ENCODE data around the gene WBP4.

Gene WBP4

GRCh38 chr13:41017817-41018601, 43.3 kb upstream of the WBP4 start:
- no peak for TF ChIP-seq CTCF (IDR thresholded peaks at IDR 0.05; ENCODE audit: low read depth, low read length)
- no peak for DNase-seq
- Histone ChIP-seq H3K4me3 (ENCODE audit: low read depth, low read length) (no peak overlapping the region), H3K9me3 (ENCODE audit: severe bottlenecking) (no peaks in the 10 kb centered on the region), H3K27me3 (ENCODE audit: insufficient read depth, low read depth, severe bottlenecking) (no peaks in the 10 kb centered on the region), H3K36me3 (no peaks in the 10 kb centered on the region), H3K27ac (no peak overlapping the region)

- Histone ChIP-seq H3K27ac (no peak overlapping the region), H3K4me3 (ENCODE audit: low read depth, low read length) (no peak overlapping the region), H3K9me3 (ENCODE audit: severe bottlenecking) (no peaks in the 10 kb centered on the region), H3K27me3 (ENCODE audit: insufficient read depth, low read depth, severe bottlenecking) (no peaks in the 10 kb centered on the region), H3K36me3 (no peaks in the 10 kb centered on the region)
- DNase-seq: no peak
- no peak for TF ChIP-seq CTCF (IDR thresholded peaks at IDR 0.05; ENCODE audit: low read depth, low read length)
Measured at GRCh38 chr13:41018602-41018948, 42.7 kb upstream of the WBP4 start.

GRCh38 chr13:41019011-41019487, 42.3 kb upstream of the WBP4 start, which contains the start of gene ELF1:
TSS of gene ELF1 (minus strand) at chr13:41019316. CDS start at chr13:40982054, 37,262 bp downstream.
- Histone ChIP-seq H3K27ac (peak within 1 kb of the TSS; percentile 20; the same call in 1 of the 2 replicates), H3K4me3 (ENCODE audit: low read depth, low read length) (no peak within 1 kb of the TSS), H3K36me3 (no peaks in the 10 kb centered on the region), H3K9me3 (ENCODE audit: severe bottlenecking) (no peaks in the 10 kb centered on the region), H3K27me3 (ENCODE audit: insufficient read depth, low read depth, severe bottlenecking) (no peaks in the 10 kb centered on the region)
- no peak for DNase-seq
- no peak for TF ChIP-seq CTCF (IDR thresholded peaks at IDR 0.05; ENCODE audit: low read depth, low read length)

DNA sequence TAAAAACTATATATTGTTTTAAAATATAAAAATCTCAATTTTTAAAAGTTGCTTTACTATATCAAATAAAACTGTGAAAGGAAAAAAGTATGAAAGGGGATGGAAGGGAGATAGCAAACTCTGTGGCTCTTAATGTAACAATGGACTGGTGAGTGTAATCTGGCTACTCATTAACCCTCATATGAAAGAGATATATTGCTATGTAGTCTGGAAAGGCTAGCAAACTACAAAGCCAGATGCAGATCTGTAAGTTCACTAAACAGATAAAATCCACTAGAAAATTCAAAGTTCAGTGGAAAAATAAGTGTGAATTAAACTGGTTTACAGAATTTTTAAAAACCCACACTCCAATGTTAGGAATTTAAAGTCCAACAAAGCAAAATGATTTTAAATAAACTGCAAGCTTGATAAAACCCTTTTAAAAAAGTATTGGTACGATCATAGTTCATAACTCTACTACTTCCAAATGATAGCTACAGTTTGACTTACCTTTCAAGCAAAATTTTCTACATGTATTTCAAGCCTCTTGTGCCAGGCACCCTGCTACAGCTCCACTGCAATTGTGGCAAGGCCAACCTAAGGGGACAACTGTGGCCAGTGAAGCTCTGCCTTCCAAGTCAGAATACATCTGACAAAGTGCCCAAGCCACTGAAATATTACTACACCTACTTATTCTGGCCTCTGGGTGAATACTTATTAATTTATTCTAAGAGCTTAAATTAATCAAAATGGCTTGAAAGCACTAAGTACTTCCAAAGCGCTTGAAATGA, 41.5 kb upstream of the WBP4 start:
- no peak overlapping the region for H3K4me3 ChIP-seq (ENCODE audit: low read depth, low read length)
- DNase-seq: peak; percentile 14
- H3K27ac ChIP-seq: peak overlapping the region; percentile 20; the same call in 1 of the 2 replicates
- H3K27me3 ChIP-seq (ENCODE audit: insufficient read depth, low read depth, severe bottlenecking): no peaks in the 10 kb centered on the region
- TF ChIP-seq CTCF (IDR thresholded peaks at IDR 0.05; ENCODE audit: low read depth, low read length): no peak
- no peaks in the 10 kb centered on the region for H3K9me3 ChIP-seq (ENCODE audit: severe bottlenecking)
- H3K36me3 ChIP-seq: no peaks in the 10 kb centered on the region

- TF ChIP-seq CTCF (IDR thresholded peaks at IDR 0.05; ENCODE audit: low read depth, low read length): no peak
- no peak for DNase-seq
- Histone ChIP-seq H3K27ac (no peak overlapping the region), H3K9me3 (ENCODE audit: severe bottlenecking) (no peaks in the 10 kb centered on the region), H3K36me3 (no peaks in the 10 kb centered on the region), H3K4me3 (ENCODE audit: low read depth, low read length) (no peak overlapping the region), H3K27me3 (ENCODE audit: insufficient read depth, low read depth, severe bottlenecking) (no peaks in the 10 kb centered on the region)
Measured at GRCh38 chr13:41025518-41025917, 35.8 kb upstream of the WBP4 start.
